K562 (cell line): ENCODE results near the gene GRIN2D. TPM values are rescaled to one million over a fixed set of nuclear protein-coding genes. Genes with fewer than 3 reads are reported as not detected.

Source experiments
- ARID1B ChIP-seq: fragments of 450-650 bp; IDR thresholded peaks from 2 replicates; pipeline ENCODE4 v1.6.1; 2016; ENCODE audit warnings: antibody characterized with exemption, mild to moderate bottlenecking, inconsistent platforms
- ARID2 ChIP-seq: fragments of 450-650 bp; IDR thresholded peaks from 2 replicates; pipeline ENCODE4 v1.6.1; 2017; ENCODE audit warnings: antibody characterized with exemption, mild to moderate bottlenecking
- ARNT ChIP-seq, 2 experiments: fragments of 450-650 bp; IDR thresholded peaks; 2 replicates each; pipeline ENCODE4 v1.6.1; 2016; ENCODE audit warnings: mild to moderate bottlenecking in 1 of 2
- ATF1 ChIP-seq, 2 experiments: fragments of 450-650 bp in 1 of 2; IDR thresholded peaks; 2 replicates each; pipeline ENCODE4 v1.6.1; 2016; ENCODE audit warnings: missing compliant biosample characterization in 1 of 2, missing genetic modification characterization in 1 of 2
- BCOR ChIP-seq: fragments of 450-650 bp; IDR thresholded peaks from 2 replicates; pipeline ENCODE4 v1.6.1; 2016
- BDP1 ChIP-seq: IDR thresholded peaks from 3 replicates; pipeline ENCODE4 v1.6.1; 2011; ENCODE audit not compliant: insufficient read length, insufficient read depth
- CC2D1A ChIP-seq: fragments of 450-650 bp; IDR thresholded peaks from 2 replicates; pipeline ENCODE4 v1.6.1; 2017; ENCODE audit warnings: mild to moderate bottlenecking
- CSDE1 ChIP-seq, 2 experiments: fragments of 450-650 bp; IDR thresholded peaks; 2 replicates each; pipeline ENCODE4 v1.6.1; 2016; ENCODE audit warnings: mild to moderate bottlenecking in 1 of 2
- DIDO1 ChIP-seq: fragments of 450-650 bp; IDR thresholded peaks from 2 replicates; pipeline ENCODE4 v1.6.1; 2016; ENCODE audit warnings: low read depth, missing biosample characterization, missing genetic modification characterization
- FOXK2 ChIP-seq, 2 experiments: fragments of 450-650 bp; IDR thresholded peaks in 1 of 2; conservative IDR thresholded peaks in 1 of 2; 2 replicates each; pipeline ENCODE4 v1.6.1; 2016; ENCODE audit warnings: low read depth in 2 of 2, mild to moderate bottlenecking in 1 of 2
- HDAC2 ChIP-seq: fragments of 450-650 bp; IDR thresholded peaks from 2 replicates; pipeline ENCODE4 v1.6.1; 2016; ENCODE audit warnings: mild to moderate bottlenecking
- HNRNPK ChIP-seq: fragments of 200-400 bp; formaldehyde crosslinking; IDR thresholded peaks from one replicate; pipeline ENCODE4 v1.6.1; 2018; ENCODE audit warnings: mild to moderate bottlenecking, low read depth, low read length; ENCODE audit not compliant: poor library complexity, severe bottlenecking
- L3MBTL2 ChIP-seq: fragments of 450-650 bp; IDR thresholded peaks from 2 replicates; pipeline ENCODE4 v1.6.1; 2016; ENCODE audit warnings: mild to moderate bottlenecking, moderate library complexity
- MCM3 ChIP-seq: fragments of 450-650 bp; IDR thresholded peaks from 2 replicates; pipeline ENCODE4 v1.6.1; 2016
- MCM7 ChIP-seq, 2 experiments: fragments of 450-650 bp; IDR thresholded peaks; 2 replicates each; pipeline ENCODE4 v1.6.1; 2016 to 2018
- NBN ChIP-seq: fragments of 450-650 bp; IDR thresholded peaks from 2 replicates; pipeline ENCODE4 v1.6.1; 2016; ENCODE audit warnings: low read depth, mild to moderate bottlenecking
- NELFE ChIP-seq: IDR thresholded peaks from 2 replicates; pipeline ENCODE4 v1.6.1; 2011; ENCODE audit warnings: mild to moderate bottlenecking; ENCODE audit not compliant: insufficient read depth, insufficient read length
- OTX1 ChIP-seq: fragments of 450-650 bp; formaldehyde crosslinking; IDR thresholded peaks from 2 replicates; pipeline ENCODE4 v1.4.0; 2022; ENCODE audit warnings: mild to moderate bottlenecking
- POLR2AphosphoS5 ChIP-seq: IDR thresholded peaks from 2 replicates; pipeline ENCODE4 v1.6.1; 2011; ENCODE audit warnings: mild to moderate bottlenecking, low read depth, low read length, moderate library complexity; ENCODE audit not compliant: control insufficient read depth, insufficient read depth
- POLR2B ChIP-seq: fragments of 450-650 bp; IDR thresholded peaks from 2 replicates; pipeline ENCODE4 v1.6.1; 2018; ENCODE audit warnings: low read depth; ENCODE audit not compliant: partially characterized antibody
- SMARCE1 ChIP-seq: fragments of 450-650 bp; IDR thresholded peaks from 2 replicates; pipeline ENCODE4 v1.7.1; 2016; ENCODE audit warnings: mild to moderate bottlenecking
- TEAD1 ChIP-seq, 2 experiments: fragments of 450-650 bp in 1 of 2; sonication (generic) in 1 of 2; formaldehyde crosslinking; IDR thresholded peaks; 2 replicates each; pipeline versions ENCODE4 v1.4.0 to v1.8.0; 2020 to 2022; ENCODE audit warnings: mild to moderate bottlenecking in 2 of 2, missing genetic modification reagents in 1 of 2
- TEAD4 ChIP-seq, 2 experiments: sonication (generic) in 1 of 2; formaldehyde crosslinking in 1 of 2; IDR thresholded peaks; 2 replicates each; pipeline versions ENCODE4 v1.6.1 to v1.8.0; 2012 to 2022; ENCODE audit warnings: borderline replicate concordance in 1 of 2, inconsistent platforms in 1 of 2, low read length in 1 of 2, mild to moderate bottlenecking in 1 of 2, missing genetic modification reagents in 1 of 2
- ZEB2 ChIP-seq: fragments of 450-650 bp; IDR thresholded peaks from 2 replicates; pipeline ENCODE4 v1.6.1; 2016
- ZNF263 ChIP-seq: sonication (generic); formaldehyde crosslinking; IDR thresholded peaks from 2 replicates; pipeline ENCODE4 v1.8.0; 2022; ENCODE audit warnings: mild to moderate bottlenecking, missing genetic modification reagents, borderline replicate concordance
- polyA plus RNA-seq, 8 experiments: library from polyadenylated mRNA; depleted of rRNA in 4 of 8; stranded (reverse) in 5 of 8; unstranded in 3 of 8; fragments of >200 nt; fragmentation: Nextera tagmentation in 2 of 8; fragmentation: Illumina TruSeq in 1 of 8; extraction: Ambion mirVana in 2 of 8; extraction: Trizol in 1 of 8; gene quantifications; 2 replicates each; pipeline versions ENCODE4 v1.2.1 to v1.2.3, GENCODE V29; 2011 to 2014; ENCODE audit warnings: inconsistent platforms in 1 of 8, missing spikeins in 1 of 8
- total RNA-seq, 7 experiments: library from RNA; depleted of rRNA in 6 of 7; stranded (reverse); fragments of >200 nt in 6 of 7; fragmentation: Illumina TruSeq in 2 of 7; extraction: Trizol in 2 of 7; gene quantifications; 2 replicates each; pipeline versions ENCODE4 v1.2.1 to v1.2.3, GENCODE V29; 2011 to 2021; ENCODE audit warnings: low replicate concordance in 1 of 7
- TF ChIP-seq, protein P1 (sequence below): fragments of 450-650 bp; IDR thresholded peaks from 2 replicates; pipeline ENCODE4 v1.7.0; 2016; ENCODE audit warnings: borderline replicate concordance
- TF ChIP-seq, protein P2 (sequence below): fragments of 250-450 bp; sonication (Bioruptor Pico); IDR thresholded peaks from 2 replicates; pipeline ENCODE4 v1.9.0; 2021; ENCODE audit warnings: mild to moderate bottlenecking

Gene GRIN2D
- total and polyA plus RNA-seq, 9 of the 15 experiments (the other 6 are each of a cell fraction or from before 2014, with no cell fraction given): 0.32 to 31.5 (median 1.8) TPM

DNA sequence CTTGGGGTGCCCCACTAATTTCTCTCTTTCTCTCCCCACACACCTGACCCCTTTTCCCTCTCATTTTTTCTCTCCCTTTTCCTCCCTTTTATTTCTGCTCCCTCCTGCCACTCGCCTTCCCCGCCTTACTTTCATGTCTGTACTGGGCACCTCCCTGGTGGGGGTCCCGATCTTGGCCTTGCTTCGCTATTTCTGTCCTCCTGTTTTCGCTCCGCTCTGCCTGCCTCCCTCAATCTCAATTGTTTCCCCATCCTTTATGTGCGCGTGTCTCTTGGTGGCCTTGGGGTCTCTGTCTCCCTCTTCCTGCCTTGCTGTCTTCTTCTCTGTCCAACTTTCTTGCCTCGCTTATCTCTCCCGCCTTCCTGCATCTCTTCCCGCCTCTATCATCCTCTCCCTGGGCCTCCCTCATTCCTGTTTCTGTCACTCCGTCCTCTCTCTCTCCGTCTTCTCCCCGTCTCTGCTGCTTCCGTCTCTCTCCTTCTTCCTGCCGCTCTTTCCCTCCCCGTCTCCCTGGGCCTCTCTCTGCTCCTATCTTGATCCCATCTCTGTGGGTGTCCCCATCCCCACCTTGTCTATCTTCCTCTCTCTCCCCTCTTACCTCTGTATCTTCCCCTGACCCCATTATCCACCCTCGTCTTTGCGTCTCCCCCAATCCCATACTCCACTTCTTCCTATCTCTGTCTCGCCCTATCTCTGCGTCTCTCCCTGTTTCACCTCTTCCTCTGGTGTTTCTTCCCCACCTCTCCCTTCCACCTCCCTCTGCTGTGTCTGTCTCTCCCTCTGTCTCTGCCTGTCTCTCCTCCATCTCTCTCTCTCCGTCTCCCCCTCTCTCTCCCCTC, 4.0 kb downstream of the GRIN2D start (continued):
- TF ChIP-seq, protein P1, sequence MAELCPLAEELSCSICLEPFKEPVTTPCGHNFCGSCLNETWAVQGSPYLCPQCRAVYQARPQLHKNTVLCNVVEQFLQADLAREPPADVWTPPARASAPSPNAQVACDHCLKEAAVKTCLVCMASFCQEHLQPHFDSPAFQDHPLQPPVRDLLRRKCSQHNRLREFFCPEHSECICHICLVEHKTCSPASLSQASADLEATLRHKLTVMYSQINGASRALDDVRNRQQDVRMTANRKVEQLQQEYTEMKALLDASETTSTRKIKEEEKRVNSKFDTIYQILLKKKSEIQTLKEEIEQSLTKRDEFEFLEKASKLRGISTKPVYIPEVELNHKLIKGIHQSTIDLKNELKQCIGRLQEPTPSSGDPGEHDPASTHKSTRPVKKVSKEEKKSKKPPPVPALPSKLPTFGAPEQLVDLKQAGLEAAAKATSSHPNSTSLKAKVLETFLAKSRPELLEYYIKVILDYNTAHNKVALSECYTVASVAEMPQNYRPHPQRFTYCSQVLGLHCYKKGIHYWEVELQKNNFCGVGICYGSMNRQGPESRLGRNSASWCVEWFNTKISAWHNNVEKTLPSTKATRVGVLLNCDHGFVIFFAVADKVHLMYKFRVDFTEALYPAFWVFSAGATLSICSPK: peak; percentile 96; the same call in 1 of the 2 replicates
- TF ChIP-seq, protein P2, sequence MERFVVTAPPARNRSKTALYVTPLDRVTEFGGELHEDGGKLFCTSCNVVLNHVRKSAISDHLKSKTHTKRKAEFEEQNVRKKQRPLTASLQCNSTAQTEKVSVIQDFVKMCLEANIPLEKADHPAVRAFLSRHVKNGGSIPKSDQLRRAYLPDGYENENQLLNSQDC (CRISPR knock-in tag): no peak
- TF ChIP-seq NBN (peak; percentile 81; the same call in 1 of the 2 replicates), BCOR (peak; percentile 75), MCM7 (IDR thresholded peaks at IDR 0.05) (no peak), CC2D1A (peak; percentile 62; the same call in 1 of the 2 replicates), ARNT (IDR thresholded peaks at IDR 0.05) (peak; percentile 56 to 61; a peak in 1 of 4 replicates), ZEB2 (peak; percentile 74; the same call in 1 of the 2 replicates), ARID1B (peak; percentile 74), OTX1 (CRISPR knock-in tag) (peak; percentile 98), SMARCE1 (peak; percentile 88), TEAD1 (CRISPR knock-in tag; IDR thresholded peaks at IDR 0.05) (0 out of 4 replicates have a peak, but pooled peaks of 1 of the 2 experiments have one; percentile 38), DIDO1 (tag) (peak; percentile 52; the same call in 1 of the 2 replicates), ZNF263 (no peak), BDP1 (no peak), CSDE1 (IDR thresholded peaks at IDR 0.05) (0 out of 4 replicates have a peak, but pooled peaks of 1 of the 2 experiments have one; percentile 74), ARID2 (peak; percentile 72), MCM3 (0 out of 2 replicates have a peak, but pooled peaks have one; percentile 64), POLR2AphosphoS5 (no peak), HDAC2 (peak; percentile 71; the same call in 1 of the 2 replicates), TEAD4 (IDR thresholded peaks at IDR 0.05; ENCODE audit: low read length) (0 out of 2 replicates have a peak, but pooled peaks have one; percentile 9), TEAD4 (CRISPR knock-in tag; IDR thresholded peaks at IDR 0.05; ENCODE audit: borderline replicate concordance) (no peak), ATF1 (CRISPR knock-in tag; IDR thresholded peaks at IDR 0.05) (no peak), ATF1 (tag; IDR thresholded peaks at IDR 0.05) (no peak), L3MBTL2 (0 out of 2 replicates have a peak, but pooled peaks have one; percentile 21), FOXK2 (conservative IDR thresholded peaks at IDR 0.05 in 1 of 2, IDR thresholded peaks at IDR 0.05 in 1 of 2; ENCODE audit: low read depth in 2 of 2) (peak in 1 of 2 experiments; percentile 32; a peak in 1 of 4 replicates), NELFE (no peak), POLR2B (peak; percentile 69), HNRNPK (no peak)
